HEK293 (cell line): Measurements from ENCODE around the gene LUC7L.

Experiments
- CTCF ChIA-PET: fragments of 350-600 bp; formaldehyde crosslinking; extraction: SDS; loops from one replicate; lab custom pipeline; 2021; ENCODE audit warnings: antibody characterized with exemption; lab: Yijun Ruan, JAX
- POLR2A ChIA-PET: fragments of 300-600 bp; formaldehyde crosslinking; extraction: SDS; loops from one replicate; lab custom pipeline; 2020; ENCODE audit warnings: antibody characterized with exemption, inconsistent platforms; lab: Yijun Ruan, JAX
- H3K27ac ChIP-seq: fragments of 200-500 bp; sonication (Bioruptor generic); 2 replicates; pipeline ENCODE4 v1.5.1; 2014; ENCODE audit warnings: low read depth, low read length, control low read depth, inconsistent platforms; ENCODE audit errors: extremely low read depth
- H3K36me3 ChIP-seq, 2 experiments: fragments of 200-500 bp in 1 of 2; sonication (Bioruptor generic) in 1 of 2; 1 replicate in 1 of 2; 2 replicates in 1 of 2; pipeline ENCODE4 v1.5.1; 2014 to 2017; ENCODE audit warnings: inconsistent platforms in 2 of 2, low read length in 2 of 2; ENCODE audit not compliant: control insufficient read depth in 2 of 2, insufficient read depth in 1 of 2
- H3K4me1 ChIP-seq: fragments of 200-500 bp; sonication (Bioruptor generic); 2 replicates; pipeline ENCODE4 v1.5.1; 2014; ENCODE audit warnings: mild to moderate bottlenecking, low read length, inconsistent platforms; ENCODE audit not compliant: control insufficient read depth, insufficient read depth
- H3K4me3 ChIP-seq: 2 replicates; pipeline ENCODE4 v1.5.1; 2011; ENCODE audit warnings: low read depth, mild to moderate bottlenecking, control low read depth, low read length, moderate library complexity
- H3K9me3 ChIP-seq: fragments of 200-500 bp; sonication (Bioruptor generic); 2 replicates; pipeline ENCODE4 v1.5.1; 2014; ENCODE audit warnings: low read depth, low read length, inconsistent platforms; ENCODE audit not compliant: control insufficient read depth, insufficient read depth
- IKZF3 ChIP-seq: fragments of 450-650 bp; IDR thresholded peaks from 2 replicates; pipeline ENCODE4 v1.5.0; 2018; ENCODE audit warnings: missing biosample characterization, mild to moderate bottlenecking, missing genetic modification characterization, moderate library complexity
- INSM2 ChIP-seq: fragments of 450-650 bp; formaldehyde crosslinking; IDR thresholded peaks from 2 replicates; pipeline ENCODE4 v1.5.1; 2016; ENCODE audit warnings: missing biosample characterization, missing genetic modification characterization
- KLF16 ChIP-seq: fragments of 450-650 bp; formaldehyde crosslinking; IDR thresholded peaks from 2 replicates; pipeline ENCODE4 v1.5.1; 2017; ENCODE audit warnings: missing biosample characterization, missing genetic modification characterization
- OSR2 ChIP-seq: fragments of 450-650 bp; formaldehyde crosslinking; IDR thresholded peaks from 2 replicates; pipeline ENCODE4 v1.5.1; 2016; ENCODE audit warnings: missing biosample characterization, missing genetic modification characterization
- SP7 ChIP-seq: fragments of 450-650 bp; formaldehyde crosslinking; IDR thresholded peaks from 2 replicates; pipeline ENCODE4 v1.5.1; 2016; ENCODE audit warnings: missing biosample characterization, missing genetic modification characterization
- ZBTB8A ChIP-seq: fragments of 450-650 bp; formaldehyde crosslinking; IDR thresholded peaks from 2 replicates; pipeline ENCODE4 v1.5.1; 2016; ENCODE audit warnings: missing biosample characterization, missing genetic modification characterization
- ZFP37 ChIP-seq: fragments of 450-650 bp; formaldehyde crosslinking; IDR thresholded peaks from 2 replicates; pipeline ENCODE4 v1.5.1; 2016; ENCODE audit warnings: missing biosample characterization, missing genetic modification characterization
- ZNF10 ChIP-seq: fragments of 450-650 bp; formaldehyde crosslinking; IDR thresholded peaks from 2 replicates; pipeline ENCODE4 v1.5.1; 2017; ENCODE audit warnings: missing biosample characterization, missing genetic modification characterization
- ZNF146 ChIP-seq: fragments of 450-650 bp; formaldehyde crosslinking; IDR thresholded peaks from 2 replicates; pipeline ENCODE4 v1.5.1; 2016; ENCODE audit warnings: missing biosample characterization, missing genetic modification characterization
- ZNF2 ChIP-seq: fragments of 450-650 bp; formaldehyde crosslinking; IDR thresholded peaks from 2 replicates; pipeline ENCODE4 v1.5.1; 2016; ENCODE audit warnings: missing biosample characterization, missing genetic modification characterization
- ZNF24 ChIP-seq: fragments of 450-650 bp; formaldehyde crosslinking; IDR thresholded peaks from 2 replicates; pipeline ENCODE4 v1.5.1; 2016; ENCODE audit warnings: missing biosample characterization, missing genetic modification characterization
- ZNF248 ChIP-seq: fragments of 450-650 bp; formaldehyde crosslinking; IDR thresholded peaks from 2 replicates; pipeline ENCODE4 v1.5.1; 2017; ENCODE audit warnings: missing biosample characterization, missing genetic modification characterization
- ZNF292 ChIP-seq: fragments of 450-650 bp; formaldehyde crosslinking; IDR thresholded peaks from 2 replicates; pipeline ENCODE4 v1.5.1; 2016; ENCODE audit warnings: low read depth, missing biosample characterization, missing genetic modification characterization, borderline replicate concordance
- ZNF501 ChIP-seq: fragments of 450-650 bp; formaldehyde crosslinking; IDR thresholded peaks from 2 replicates; pipeline ENCODE4 v1.5.1; 2016; ENCODE audit warnings: missing biosample characterization, missing genetic modification characterization
- ZNF521 ChIP-seq: fragments of 450-650 bp; formaldehyde crosslinking; IDR thresholded peaks from 2 replicates; pipeline ENCODE4 v1.5.1; 2017; ENCODE audit warnings: missing biosample characterization, mild to moderate bottlenecking, missing genetic modification characterization
- ZNF530 ChIP-seq: fragments of 450-650 bp; formaldehyde crosslinking; IDR thresholded peaks from 2 replicates; pipeline ENCODE4 v1.5.1; 2016; ENCODE audit warnings: low read depth, missing biosample characterization, missing genetic modification characterization
- ZNF600 ChIP-seq: fragments of 450-650 bp; formaldehyde crosslinking; IDR thresholded peaks from 2 replicates; pipeline ENCODE4 v1.5.1; 2016; ENCODE audit warnings: missing biosample characterization, missing genetic modification characterization
- ZNF629 ChIP-seq: fragments of 450-650 bp; formaldehyde crosslinking; IDR thresholded peaks from 2 replicates; pipeline ENCODE4 v1.5.1; 2017; ENCODE audit warnings: missing biosample characterization, missing genetic modification characterization
- ZNF645 ChIP-seq: fragments of 450-650 bp; formaldehyde crosslinking; IDR thresholded peaks from 2 replicates; pipeline ENCODE4; 2016; ENCODE audit warnings: missing biosample characterization, missing genetic modification characterization
- ZNF76 ChIP-seq: fragments of 450-650 bp; formaldehyde crosslinking; IDR thresholded peaks from 2 replicates; pipeline ENCODE4; 2016; ENCODE audit warnings: low read depth, missing biosample characterization, missing genetic modification characterization, borderline replicate concordance
- ZSCAN30 ChIP-seq: fragments of 450-650 bp; IDR thresholded peaks from 2 replicates; pipeline ENCODE4 v1.5.1; 2018; ENCODE audit warnings: missing biosample characterization, mild to moderate bottlenecking, missing genetic modification characterization, moderate library complexity
- TF ChIP-seq, protein P1 (sequence below): fragments of 450-650 bp; formaldehyde crosslinking; IDR thresholded peaks from 2 replicates; pipeline ENCODE4 v1.5.1; 2016; ENCODE audit warnings: missing biosample characterization, missing genetic modification characterization
- TF ChIP-seq, protein P2 (sequence below): IDR thresholded peaks from 2 replicates; pipeline ENCODE4 v1.6.1; 2011; ENCODE audit warnings: mild to moderate bottlenecking, low read depth, low read length, borderline replicate concordance
- TF ChIP-seq, protein P3 (sequence below): fragments of 450-650 bp; formaldehyde crosslinking; IDR thresholded peaks from 2 replicates; pipeline ENCODE4 v1.5.1; 2017; ENCODE audit warnings: missing biosample characterization, missing genetic modification characterization
- TF ChIP-seq, protein P4 (sequence below): sonication (generic); formaldehyde crosslinking; IDR thresholded peaks from 2 replicates; pipeline ENCODE4 v1.8.1; 2022; ENCODE audit warnings: mild to moderate bottlenecking, moderate library complexity, missing genetic modification reagents

The LUC7L gene

GRCh38 chr16:181565-182021, 47.7 kb downstream of the LUC7L start (continued):
- TF ChIP-seq INSM2 (tag by site-specific recombination): 0 out of 2 replicates have a peak, but pooled peaks have one; percentile 14
- TF ChIP-seq ZNF248 (tag by site-specific recombination): no peak
- TF ChIP-seq, protein P1, sequence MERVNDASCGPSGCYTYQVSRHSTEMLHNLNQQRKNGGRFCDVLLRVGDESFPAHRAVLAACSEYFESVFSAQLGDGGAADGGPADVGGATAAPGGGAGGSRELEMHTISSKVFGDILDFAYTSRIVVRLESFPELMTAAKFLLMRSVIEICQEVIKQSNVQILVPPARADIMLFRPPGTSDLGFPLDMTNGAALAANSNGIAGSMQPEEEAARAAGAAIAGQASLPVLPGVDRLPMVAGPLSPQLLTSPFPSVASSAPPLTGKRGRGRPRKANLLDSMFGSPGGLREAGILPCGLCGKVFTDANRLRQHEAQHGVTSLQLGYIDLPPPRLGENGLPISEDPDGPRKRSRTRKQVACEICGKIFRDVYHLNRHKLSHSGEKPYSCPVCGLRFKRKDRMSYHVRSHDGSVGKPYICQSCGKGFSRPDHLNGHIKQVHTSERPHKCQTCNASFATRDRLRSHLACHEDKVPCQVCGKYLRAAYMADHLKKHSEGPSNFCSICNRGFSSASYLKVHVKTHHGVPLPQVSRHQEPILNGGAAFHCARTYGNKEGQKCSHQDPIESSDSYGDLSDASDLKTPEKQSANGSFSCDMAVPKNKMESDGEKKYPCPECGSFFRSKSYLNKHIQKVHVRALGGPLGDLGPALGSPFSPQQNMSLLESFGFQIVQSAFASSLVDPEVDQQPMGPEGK: peak; percentile 70; the same call in 1 of the 2 replicates
- TF ChIP-seq ZNF2 (tag by site-specific recombination): 0 out of 2 replicates have a peak, but pooled peaks have one; percentile 50
- no peak for TF ChIP-seq ZNF521 (tag by site-specific recombination)
- no peak for TF ChIP-seq ZNF530 (tag by site-specific recombination)
- TF ChIP-seq ZNF24 (tag by site-specific recombination): 0 out of 2 replicates have a peak, but pooled peaks have one; percentile 18
- TF ChIP-seq ZNF76 (tag by site-specific recombination): peak; percentile 13; the same call in 1 of the 2 replicates
- TF ChIP-seq IKZF3 (tag by site-specific recombination): 0 out of 2 replicates have a peak, but pooled peaks have one; percentile 7
- 0 out of 2 replicates have a peak, but pooled peaks have one; percentile 29 for TF ChIP-seq ZNF10 (tag by site-specific recombination)
- TF ChIP-seq, protein P2, sequence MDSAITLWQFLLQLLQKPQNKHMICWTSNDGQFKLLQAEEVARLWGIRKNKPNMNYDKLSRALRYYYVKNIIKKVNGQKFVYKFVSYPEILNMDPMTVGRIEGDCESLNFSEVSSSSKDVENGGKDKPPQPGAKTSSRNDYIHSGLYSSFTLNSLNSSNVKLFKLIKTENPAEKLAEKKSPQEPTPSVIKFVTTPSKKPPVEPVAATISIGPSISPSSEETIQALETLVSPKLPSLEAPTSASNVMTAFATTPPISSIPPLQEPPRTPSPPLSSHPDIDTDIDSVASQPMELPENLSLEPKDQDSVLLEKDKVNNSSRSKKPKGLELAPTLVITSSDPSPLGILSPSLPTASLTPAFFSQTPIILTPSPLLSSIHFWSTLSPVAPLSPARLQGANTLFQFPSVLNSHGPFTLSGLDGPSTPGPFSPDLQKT: no peak
- TF ChIP-seq, protein P3, sequence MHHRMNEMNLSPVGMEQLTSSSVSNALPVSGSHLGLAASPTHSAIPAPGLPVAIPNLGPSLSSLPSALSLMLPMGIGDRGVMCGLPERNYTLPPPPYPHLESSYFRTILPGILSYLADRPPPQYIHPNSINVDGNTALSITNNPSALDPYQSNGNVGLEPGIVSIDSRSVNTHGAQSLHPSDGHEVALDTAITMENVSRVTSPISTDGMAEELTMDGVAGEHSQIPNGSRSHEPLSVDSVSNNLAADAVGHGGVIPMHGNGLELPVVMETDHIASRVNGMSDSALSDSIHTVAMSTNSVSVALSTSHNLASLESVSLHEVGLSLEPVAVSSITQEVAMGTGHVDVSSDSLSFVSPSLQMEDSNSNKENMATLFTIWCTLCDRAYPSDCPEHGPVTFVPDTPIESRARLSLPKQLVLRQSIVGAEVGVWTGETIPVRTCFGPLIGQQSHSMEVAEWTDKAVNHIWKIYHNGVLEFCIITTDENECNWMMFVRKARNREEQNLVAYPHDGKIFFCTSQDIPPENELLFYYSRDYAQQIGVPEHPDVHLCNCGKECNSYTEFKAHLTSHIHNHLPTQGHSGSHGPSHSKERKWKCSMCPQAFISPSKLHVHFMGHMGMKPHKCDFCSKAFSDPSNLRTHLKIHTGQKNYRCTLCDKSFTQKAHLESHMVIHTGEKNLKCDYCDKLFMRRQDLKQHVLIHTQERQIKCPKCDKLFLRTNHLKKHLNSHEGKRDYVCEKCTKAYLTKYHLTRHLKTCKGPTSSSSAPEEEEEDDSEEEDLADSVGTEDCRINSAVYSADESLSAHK (tag by site-specific recombination): 0 out of 2 replicates have a peak, but pooled peaks have one; percentile 35
- peak; percentile 1; the same call in 1 of the 2 replicates for TF ChIP-seq ZNF146
- peak; percentile 64; the same call in 1 of the 2 replicates for TF ChIP-seq ZNF501 (tag by site-specific recombination)
- TF ChIP-seq ZNF292 (tag by site-specific recombination): no peak
- TF ChIP-seq ZFP37: 0 out of 2 replicates have a peak, but pooled peaks have one; percentile 24
- TF ChIP-seq ZNF629: peak; percentile 50; the same call in 1 of the 2 replicates

DNA sequence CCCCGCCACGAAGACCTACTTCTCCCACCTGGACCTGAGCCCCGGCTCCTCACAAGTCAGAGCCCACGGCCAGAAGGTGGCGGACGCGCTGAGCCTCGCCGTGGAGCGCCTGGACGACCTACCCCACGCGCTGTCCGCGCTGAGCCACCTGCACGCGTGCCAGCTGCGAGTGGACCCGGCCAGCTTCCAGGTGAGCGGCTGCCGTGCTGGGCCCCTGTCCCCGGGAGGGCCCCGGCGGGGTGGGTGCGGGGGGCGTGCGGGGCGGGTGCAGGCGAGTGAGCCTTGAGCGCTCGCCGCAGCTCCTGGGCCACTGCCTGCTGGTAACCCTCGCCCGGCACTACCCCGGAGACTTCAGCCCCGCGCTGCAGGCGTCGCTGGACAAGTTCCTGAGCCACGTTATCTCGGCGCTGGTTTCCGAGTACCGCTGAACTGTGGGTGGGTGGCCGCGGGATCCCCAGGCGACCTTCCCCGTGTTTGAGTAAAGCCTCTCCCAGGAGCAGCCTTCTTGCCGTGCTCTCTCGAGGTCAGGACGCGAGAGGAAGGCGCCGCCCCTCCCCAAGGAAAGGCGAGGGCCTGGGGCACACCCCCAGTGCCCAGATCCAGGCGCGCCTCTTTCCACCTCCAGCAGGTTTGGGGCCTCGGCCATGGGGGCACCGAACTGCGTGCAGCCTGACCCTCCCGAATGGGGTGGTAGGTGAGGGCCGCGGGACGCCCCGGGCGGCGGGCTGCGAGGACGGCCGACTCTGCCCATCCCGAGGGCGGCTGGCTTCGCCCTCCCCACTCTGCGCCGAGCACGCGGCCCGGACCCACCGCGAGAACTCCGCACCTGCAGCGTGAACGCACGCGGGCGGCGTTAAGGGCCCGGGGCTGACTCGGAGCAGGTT, 48.3 kb downstream of the LUC7L start:
- CTCF ChIA-PET: interaction anchor here (0.6 to 2.5 kb wide), 25 partner anchors 10 to 183 kb away, joined by 3 to 25 read pairs (median 6); no protein-coding TSS in a partner anchor
- Histone ChIP-seq H3K27ac (peak overlapping the region; percentile 25; the same call in 1 of the 2 replicates), H3K36me3 (peaks cover 0 to 9% of the 10 kb centered on the region in 2 experiments; a peak in 2 of 3 replicates), H3K4me1 (peaks cover 3% of the 10 kb centered on the region; the same call in 1 of the 2 replicates), H3K9me3 (no peaks in the 10 kb centered on the region), H3K4me3 (peak overlapping the region; percentile 1; the same call in 1 of the 2 replicates)
- POLR2A ChIA-PET: interaction anchor here (0.5 kb wide), 1 partner anchor 109 kb away, joined by 6 read pairs; no protein-coding TSS in a partner anchor
- TF ChIP-seq, protein P4, sequence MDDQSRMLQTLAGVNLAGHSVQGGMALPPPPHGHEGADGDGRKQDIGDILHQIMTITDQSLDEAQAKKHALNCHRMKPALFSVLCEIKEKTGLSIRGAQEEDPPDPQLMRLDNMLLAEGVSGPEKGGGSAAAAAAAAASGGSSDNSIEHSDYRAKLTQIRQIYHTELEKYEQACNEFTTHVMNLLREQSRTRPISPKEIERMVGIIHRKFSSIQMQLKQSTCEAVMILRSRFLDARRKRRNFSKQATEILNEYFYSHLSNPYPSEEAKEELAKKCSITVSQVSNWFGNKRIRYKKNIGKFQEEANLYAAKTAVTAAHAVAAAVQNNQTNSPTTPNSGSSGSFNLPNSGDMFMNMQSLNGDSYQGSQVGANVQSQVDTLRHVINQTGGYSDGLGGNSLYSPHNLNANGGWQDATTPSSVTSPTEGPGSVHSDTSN (CRISPR knock-in tag): 0 out of 2 replicates have a peak, but pooled peaks have one; percentile 40
- peak; percentile 62; the same call in 1 of the 2 replicates for TF ChIP-seq KLF16
- peak; percentile 93; the same call in 1 of the 2 replicates for TF ChIP-seq ZSCAN30
- TF ChIP-seq ZNF600 (tag by site-specific recombination): peak; percentile 67
- peak; percentile 25 for TF ChIP-seq OSR2
- TF ChIP-seq ZNF645 (tag by site-specific recombination): no peak
- TF ChIP-seq ZNF521 (tag by site-specific recombination): no peak
- TF ChIP-seq SP7: peak; percentile 74
- peak; percentile 97 for TF ChIP-seq ZBTB8A
